ENCODE measurements around the gene CELF1. TPM values are rescaled to one million over a fixed set of nuclear protein-coding genes. Genes with fewer than 3 reads are reported as not detected.
A peak's percentile ranks its signal among the peaks of the same experiment; 100 is the strongest.

The CELF1 gene
- total and polyA plus RNA-seq, 3 donors from 2014 or later, result 74.3 to 208 (median 193) TPM

DNA sequence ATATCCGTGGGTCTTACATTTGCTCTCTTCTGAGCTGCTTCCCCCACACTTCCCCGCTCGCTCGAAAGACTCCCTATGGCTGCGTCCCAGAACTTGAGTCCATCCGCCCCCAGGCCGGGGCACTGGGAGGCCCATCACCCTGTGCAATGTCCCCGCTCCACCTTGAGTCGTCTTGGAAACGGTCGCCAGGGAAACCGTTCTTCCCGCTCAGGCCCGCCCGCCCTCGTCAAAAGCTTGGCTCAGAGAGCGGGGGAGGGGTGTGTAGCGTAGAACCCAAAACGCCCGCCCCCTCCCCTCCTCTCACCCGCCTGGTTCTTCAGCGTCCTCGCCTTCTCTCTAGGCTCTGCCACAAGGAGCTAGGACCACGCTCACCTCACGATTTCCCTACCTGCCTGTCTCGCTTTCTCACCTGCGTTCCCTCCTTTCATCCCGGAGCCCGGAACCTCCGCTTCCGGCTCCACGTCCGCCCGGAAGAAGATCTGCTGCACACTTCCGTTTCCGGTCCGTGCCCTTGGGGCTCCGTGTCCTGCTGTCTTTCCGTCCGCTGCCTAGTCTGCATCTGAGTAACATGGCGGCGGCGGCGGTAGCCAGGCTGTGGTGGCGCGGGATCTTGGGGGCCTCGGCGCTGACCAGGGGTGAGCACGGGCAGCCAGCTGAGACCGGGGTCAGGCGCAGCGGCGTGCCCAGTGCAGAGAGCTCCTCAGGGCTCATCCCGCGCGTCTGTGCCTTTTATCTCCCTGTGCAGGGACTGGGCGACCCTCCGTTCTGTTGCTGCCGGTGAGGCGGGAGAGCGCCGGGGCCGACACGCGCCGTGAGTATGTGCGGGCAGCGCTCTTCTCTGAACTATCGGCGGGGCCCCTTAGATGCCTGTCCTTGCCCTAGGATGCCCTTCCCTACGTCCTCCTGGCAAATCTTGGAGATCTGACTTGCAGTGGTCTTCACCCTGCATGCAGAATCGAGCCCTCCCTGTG, 25.9 kb upstream of the CELF1 start, which contains the start of the genes KBTBD4 and NDUFS3:
Gene KBTBD4, minus strand, starts transcription at position 447 of the 971 bp plus-strand sequence. Its CDS starts 19 bp downstream, at position 428.
Gene NDUFS3, plus strand, starts transcription at position 551 of the 971 bp plus-strand sequence. Its CDS starts 18 bp downstream, at position 569.
- no peak for TF ChIP-seq POLR2A (IDR thresholded peaks at IDR 0.05)
- TF ChIP-seq, protein P1, sequence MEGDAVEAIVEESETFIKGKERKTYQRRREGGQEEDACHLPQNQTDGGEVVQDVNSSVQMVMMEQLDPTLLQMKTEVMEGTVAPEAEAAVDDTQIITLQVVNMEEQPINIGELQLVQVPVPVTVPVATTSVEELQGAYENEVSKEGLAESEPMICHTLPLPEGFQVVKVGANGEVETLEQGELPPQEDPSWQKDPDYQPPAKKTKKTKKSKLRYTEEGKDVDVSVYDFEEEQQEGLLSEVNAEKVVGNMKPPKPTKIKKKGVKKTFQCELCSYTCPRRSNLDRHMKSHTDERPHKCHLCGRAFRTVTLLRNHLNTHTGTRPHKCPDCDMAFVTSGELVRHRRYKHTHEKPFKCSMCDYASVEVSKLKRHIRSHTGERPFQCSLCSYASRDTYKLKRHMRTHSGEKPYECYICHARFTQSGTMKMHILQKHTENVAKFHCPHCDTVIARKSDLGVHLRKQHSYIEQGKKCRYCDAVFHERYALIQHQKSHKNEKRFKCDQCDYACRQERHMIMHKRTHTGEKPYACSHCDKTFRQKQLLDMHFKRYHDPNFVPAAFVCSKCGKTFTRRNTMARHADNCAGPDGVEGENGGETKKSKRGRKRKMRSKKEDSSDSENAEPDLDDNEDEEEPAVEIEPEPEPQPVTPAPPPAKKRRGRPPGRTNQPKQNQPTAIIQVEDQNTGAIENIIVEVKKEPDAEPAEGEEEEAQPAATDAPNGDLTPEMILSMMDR (IDR thresholded peaks at IDR 0.05), result no peak
- Histone ChIP-seq H3K36me3 (ENCODE audit: low read depth, missing control alignments) (no peaks in the 10 kb centered on the region), H3K4me3 (peak within 1 kb of the TSS; percentile 92 to 94), H3K27me3 (no peaks in the 10 kb centered on the region), H3K9me3 (no peaks in the 10 kb centered on the region), H3K27ac (peak within 1 kb of the TSS; percentile 91 to 95), H3K4me1 (peaks cover 18% of the 10 kb centered on the region)
- peak; percentile 94 for DNase-seq
- intact Hi-C loops (cut with DNase I; ENCODE audit: low total_unique reads), result no loop called here
- 0 to 1% methylated on average over 30 to 63 of the region's 72 CpGs for WGBS, 2 donors

DNA sequence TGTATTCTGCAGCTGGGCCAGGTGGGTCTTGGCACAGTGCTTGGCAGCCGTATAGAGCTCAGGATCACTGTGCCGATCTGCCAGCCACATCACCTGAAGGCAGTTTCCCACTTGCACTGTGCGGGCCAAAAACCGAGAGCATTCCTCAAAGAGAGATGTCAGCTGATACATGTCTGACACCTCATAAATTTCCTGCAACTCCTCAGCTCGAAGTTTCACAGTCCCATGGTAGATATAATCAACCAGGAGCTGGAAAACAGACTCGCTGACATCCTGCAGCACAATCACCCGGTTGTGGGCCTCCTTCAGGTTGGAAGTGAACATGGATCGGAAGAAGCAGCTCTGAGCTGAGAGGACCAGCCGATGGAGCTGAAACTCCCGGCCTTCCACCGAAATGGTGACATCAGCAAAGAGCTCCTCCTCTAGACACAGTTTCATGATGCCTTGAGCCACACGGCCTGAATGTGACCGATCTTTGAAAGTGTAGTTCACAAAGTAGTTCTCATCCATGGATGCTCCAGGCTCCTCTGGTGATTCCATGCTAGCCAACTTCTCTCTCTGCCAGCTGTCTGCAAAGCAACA, 24.6 kb upstream of the CELF1 start:
- TF ChIP-seq POLR2A (IDR thresholded peaks at IDR 0.05), result no peak
- TF ChIP-seq, protein P1 (IDR thresholded peaks at IDR 0.05), result no peak
- peaks cover 22% of the 10 kb centered on the region for H3K4me1 ChIP-seq
- peak overlapping the region in 1 of 2 donors; percentile 95 for H3K27ac ChIP-seq
- 43 to 49% methylated on average over 13 of the region's 13 CpGs for WGBS, 2 donors
- intact Hi-C loops (cut with DNase I; ENCODE audit: low total_unique reads), result no loop called here
- no peaks in the 10 kb centered on the region for H3K27me3 ChIP-seq
- H3K4me3 ChIP-seq, result no peak overlapping the region
- H3K9me3 ChIP-seq, result no peaks in the 10 kb centered on the region
- no peaks in the 10 kb centered on the region for H3K36me3 ChIP-seq (ENCODE audit: low read depth, missing control alignments)
- DNase-seq, result no peak

DNA sequence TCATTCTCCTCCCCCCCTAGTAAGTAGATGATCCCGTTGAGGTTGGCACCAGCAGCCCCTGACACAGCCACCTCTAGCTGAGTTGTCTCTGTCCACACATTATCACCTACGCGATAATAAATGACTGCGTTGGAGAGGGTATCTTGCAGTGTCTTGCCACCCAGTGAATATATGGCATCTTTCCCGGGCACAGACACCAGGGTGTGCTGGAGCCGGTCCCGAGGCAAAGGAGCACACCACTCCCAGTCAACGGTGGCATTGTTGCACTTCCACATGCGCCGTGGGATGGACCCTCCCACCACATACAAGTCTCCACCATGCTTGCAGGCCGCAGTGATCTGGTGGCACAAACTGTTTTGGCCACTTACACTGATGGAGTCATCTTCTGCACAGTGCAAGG, 20.4 kb upstream of the CELF1 start:
- no peak overlapping the region for H3K4me3 ChIP-seq
- no peaks in the 10 kb centered on the region for H3K27me3 ChIP-seq
- TF ChIP-seq, protein P1 (IDR thresholded peaks at IDR 0.05), result no peak
- TF ChIP-seq POLR2A (IDR thresholded peaks at IDR 0.05), result no peak
- H3K36me3 ChIP-seq (ENCODE audit: low read depth, missing control alignments), result no peaks in the 10 kb centered on the region
- no peaks in the 10 kb centered on the region for H3K9me3 ChIP-seq
- H3K4me1 ChIP-seq, result peaks cover 13% of the 10 kb centered on the region
- intact Hi-C loops (cut with DNase I; ENCODE audit: low total_unique reads), result no loop called here
- no peak for DNase-seq
- WGBS, 2 donors, result 74 to 87% methylated on average over 11 of the region's 11 CpGs
- H3K27ac ChIP-seq, result no peak overlapping the region

DNA sequence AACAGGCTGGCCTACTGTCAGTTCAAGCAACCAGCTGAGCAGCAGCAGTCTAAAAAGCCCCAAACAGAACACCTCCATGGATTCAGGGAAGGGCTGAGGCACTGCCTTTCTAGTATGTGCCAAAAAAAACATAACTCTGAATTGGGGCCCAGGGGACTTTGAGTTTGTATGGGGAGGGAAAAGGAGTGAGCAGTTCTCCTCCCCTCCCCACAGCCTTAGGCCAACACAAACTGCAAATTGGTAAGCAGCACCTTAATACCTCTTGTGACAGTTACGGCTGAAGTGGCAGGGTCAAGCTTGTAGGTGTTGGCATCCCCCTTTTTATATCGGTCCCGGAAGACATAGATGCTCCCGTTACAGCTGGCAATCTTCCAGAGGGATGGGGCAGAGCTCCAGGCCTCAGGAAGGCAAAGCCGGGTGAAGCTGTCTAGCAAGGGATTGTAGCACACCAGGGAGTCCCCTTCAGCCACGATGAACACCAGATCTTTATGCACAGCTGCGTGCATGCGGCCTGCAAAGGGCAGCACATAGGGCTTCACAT, 19.9 kb upstream of the CELF1 start:
- H3K4me1 ChIP-seq, result peaks cover 8% of the 10 kb centered on the region
- DNase-seq, result no peak
- no peaks in the 10 kb centered on the region for H3K36me3 ChIP-seq (ENCODE audit: low read depth, missing control alignments)
- intact Hi-C loops (cut with DNase I; ENCODE audit: low total_unique reads), result no loop called here
- H3K9me3 ChIP-seq, result no peaks in the 10 kb centered on the region
- WGBS, 2 donors, result 44 to 62% methylated on average over 8 of the region's 8 CpGs
- no peak overlapping the region for H3K27ac ChIP-seq
- TF ChIP-seq, protein P1 (IDR thresholded peaks at IDR 0.05), result no peak
- no peak for TF ChIP-seq POLR2A (IDR thresholded peaks at IDR 0.05)
- no peak overlapping the region for H3K4me3 ChIP-seq
- H3K27me3 ChIP-seq, result no peaks in the 10 kb centered on the region
